ENCODE results near the gene HPCAL1. TPM values are rescaled to one million over a fixed set of nuclear protein-coding genes. Genes with fewer than 3 reads are reported as not detected.
"Not testable (repeated sequence)": the region's sequence is repeated elsewhere in the genome, so short reads cannot be mapped to it uniquely, and the experiment has no call there.

The HPCAL1 gene
- polyA plus RNA-seq, 1 donor from 2014 or later = 63.4 TPM

DNA sequence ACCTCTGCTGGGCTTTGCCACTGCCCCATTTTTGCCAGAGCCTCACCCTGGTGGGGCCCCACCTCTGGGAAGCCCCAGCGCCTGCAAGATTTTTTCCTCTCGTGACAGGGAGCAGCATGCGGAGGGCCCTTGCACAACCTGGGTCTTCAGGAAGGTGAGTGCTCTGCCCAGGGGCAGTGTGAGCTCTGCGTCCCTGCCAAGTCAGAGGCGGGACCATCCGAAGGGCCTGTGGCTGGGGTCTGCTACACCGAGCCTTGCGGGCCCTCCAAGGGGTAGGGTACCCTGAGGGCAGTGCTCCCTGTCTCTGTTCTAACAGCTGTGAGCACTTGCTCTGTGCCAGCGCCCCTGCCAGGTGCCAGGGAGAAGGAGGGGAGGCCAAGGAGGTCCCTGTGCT is 151.2 kb downstream of the HPCAL1 start:
- H3K27ac ChIP-seq (ENCODE audit: low read length) = no peak overlapping the region

DNA sequence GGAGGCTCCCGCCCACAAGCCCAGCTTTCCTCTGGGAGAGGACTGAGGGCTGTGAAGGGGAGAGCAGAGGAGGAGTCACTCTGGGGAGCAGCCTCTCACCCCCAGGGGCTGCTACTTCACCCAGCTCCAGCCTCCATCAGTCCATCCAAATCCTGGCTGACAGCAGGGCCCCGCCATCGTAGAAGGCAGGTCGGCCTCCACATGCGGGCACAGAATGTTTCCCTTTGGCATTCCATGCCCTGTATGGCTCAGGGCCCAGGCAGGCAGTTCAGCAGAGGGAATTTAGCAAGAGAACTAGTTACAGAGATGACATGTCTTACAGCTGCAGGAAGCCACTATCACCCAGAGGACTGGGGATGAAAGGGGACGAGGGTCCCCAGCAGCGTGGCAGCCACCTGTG is 151.8 kb downstream of the HPCAL1 start:
- H3K36me3 ChIP-seq (ENCODE audit: insufficient read depth, low read length) = no peaks in the 10 kb centered on the region
- H3K4me2 ChIP-seq (ENCODE audit: low read length) = no peak overlapping the region
- H4K20me1 ChIP-seq (ENCODE audit: insufficient read depth) = no peaks in the 10 kb centered on the region
- TF ChIP-seq POLR2AphosphoS5 (IDR thresholded peaks at IDR 0.05) (no peak), EZH2 (IDR thresholded peaks at IDR 0.05; ENCODE audit: borderline replicate concordance, insufficient read depth, low read length, poor library complexity, severe bottlenecking) (no peak), TAF1 (IDR thresholded peaks at IDR 0.05; ENCODE audit: low read depth) (no peak), SMC3 (conservative IDR thresholded peaks at IDR 0.05; ENCODE audit: poor library complexity) (no peak), RAD21 (conservative IDR thresholded peaks at IDR 0.05) (no peak), EP300 (conservative IDR thresholded peaks at IDR 0.05; ENCODE audit: poor library complexity, severe bottlenecking) (no peak), MXI1 (conservative IDR thresholded peaks at IDR 0.05; ENCODE audit: poor library complexity, severe bottlenecking) (no peak)
- TF ChIP-seq, protein P1, sequence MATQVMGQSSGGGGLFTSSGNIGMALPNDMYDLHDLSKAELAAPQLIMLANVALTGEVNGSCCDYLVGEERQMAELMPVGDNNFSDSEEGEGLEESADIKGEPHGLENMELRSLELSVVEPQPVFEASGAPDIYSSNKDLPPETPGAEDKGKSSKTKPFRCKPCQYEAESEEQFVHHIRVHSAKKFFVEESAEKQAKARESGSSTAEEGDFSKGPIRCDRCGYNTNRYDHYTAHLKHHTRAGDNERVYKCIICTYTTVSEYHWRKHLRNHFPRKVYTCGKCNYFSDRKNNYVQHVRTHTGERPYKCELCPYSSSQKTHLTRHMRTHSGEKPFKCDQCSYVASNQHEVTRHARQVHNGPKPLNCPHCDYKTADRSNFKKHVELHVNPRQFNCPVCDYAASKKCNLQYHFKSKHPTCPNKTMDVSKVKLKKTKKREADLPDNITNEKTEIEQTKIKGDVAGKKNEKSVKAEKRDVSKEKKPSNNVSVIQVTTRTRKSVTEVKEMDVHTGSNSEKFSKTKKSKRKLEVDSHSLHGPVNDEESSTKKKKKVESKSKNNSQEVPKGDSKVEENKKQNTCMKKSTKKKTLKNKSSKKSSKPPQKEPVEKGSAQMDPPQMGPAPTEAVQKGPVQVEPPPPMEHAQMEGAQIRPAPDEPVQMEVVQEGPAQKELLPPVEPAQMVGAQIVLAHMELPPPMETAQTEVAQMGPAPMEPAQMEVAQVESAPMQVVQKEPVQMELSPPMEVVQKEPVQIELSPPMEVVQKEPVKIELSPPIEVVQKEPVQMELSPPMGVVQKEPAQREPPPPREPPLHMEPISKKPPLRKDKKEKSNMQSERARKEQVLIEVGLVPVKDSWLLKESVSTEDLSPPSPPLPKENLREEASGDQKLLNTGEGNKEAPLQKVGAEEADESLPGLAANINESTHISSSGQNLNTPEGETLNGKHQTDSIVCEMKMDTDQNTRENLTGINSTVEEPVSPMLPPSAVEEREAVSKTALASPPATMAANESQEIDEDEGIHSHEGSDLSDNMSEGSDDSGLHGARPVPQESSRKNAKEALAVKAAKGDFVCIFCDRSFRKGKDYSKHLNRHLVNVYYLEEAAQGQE (IDR thresholded peaks at IDR 0.05; ENCODE audit: borderline replicate concordance) = no peak
- TF ChIP-seq, protein P2, sequence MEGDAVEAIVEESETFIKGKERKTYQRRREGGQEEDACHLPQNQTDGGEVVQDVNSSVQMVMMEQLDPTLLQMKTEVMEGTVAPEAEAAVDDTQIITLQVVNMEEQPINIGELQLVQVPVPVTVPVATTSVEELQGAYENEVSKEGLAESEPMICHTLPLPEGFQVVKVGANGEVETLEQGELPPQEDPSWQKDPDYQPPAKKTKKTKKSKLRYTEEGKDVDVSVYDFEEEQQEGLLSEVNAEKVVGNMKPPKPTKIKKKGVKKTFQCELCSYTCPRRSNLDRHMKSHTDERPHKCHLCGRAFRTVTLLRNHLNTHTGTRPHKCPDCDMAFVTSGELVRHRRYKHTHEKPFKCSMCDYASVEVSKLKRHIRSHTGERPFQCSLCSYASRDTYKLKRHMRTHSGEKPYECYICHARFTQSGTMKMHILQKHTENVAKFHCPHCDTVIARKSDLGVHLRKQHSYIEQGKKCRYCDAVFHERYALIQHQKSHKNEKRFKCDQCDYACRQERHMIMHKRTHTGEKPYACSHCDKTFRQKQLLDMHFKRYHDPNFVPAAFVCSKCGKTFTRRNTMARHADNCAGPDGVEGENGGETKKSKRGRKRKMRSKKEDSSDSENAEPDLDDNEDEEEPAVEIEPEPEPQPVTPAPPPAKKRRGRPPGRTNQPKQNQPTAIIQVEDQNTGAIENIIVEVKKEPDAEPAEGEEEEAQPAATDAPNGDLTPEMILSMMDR (IDR thresholded peaks at IDR 0.05; ENCODE audit: poor library complexity, severe bottlenecking) = no peak
- no peaks in the 10 kb centered on the region for H3K27me3 ChIP-seq (ENCODE audit: insufficient read depth, low read depth, low read length)
- H2AFZ ChIP-seq (ENCODE audit: low read depth, low read length) = no peak overlapping the region
- no peaks in the 10 kb centered on the region for H3K9me3 ChIP-seq (ENCODE audit: low read length)
- no peaks in the 10 kb centered on the region for H3K79me2 ChIP-seq (replicated peaks; ENCODE audit: insufficient read depth, low read length)
- no peaks in the 10 kb centered on the region for H3F3A ChIP-seq (ENCODE audit: insufficient read depth, low read length, poor library complexity, severe bottlenecking)
- H3K4me3 ChIP-seq (ENCODE audit: low read length) = no peak overlapping the region
- H3K9ac ChIP-seq (ENCODE audit: low read length) = no peak overlapping the region
- no peaks in the 10 kb centered on the region for H3K9me2 ChIP-seq (ENCODE audit: insufficient read depth, low read length)
- no peak overlapping the region for H3K27ac ChIP-seq (ENCODE audit: low read length)

More for the DNA sequence above, 151.2 kb downstream of the HPCAL1 start:
- Histone ChIP-seq H3K9ac (ENCODE audit: low read length) (no peak overlapping the region), H3K4me2 (ENCODE audit: low read length) (no peak overlapping the region), H3K9me3 (ENCODE audit: low read length) (no peaks in the 10 kb centered on the region), H3K9me2 (ENCODE audit: insufficient read depth, low read length) (no peaks in the 10 kb centered on the region), H3K27me3 (ENCODE audit: insufficient read depth, low read depth, low read length) (no peaks in the 10 kb centered on the region), H4K20me1 (ENCODE audit: insufficient read depth) (no peaks in the 10 kb centered on the region), H3K79me2 (replicated peaks; ENCODE audit: insufficient read depth, low read length) (no peaks in the 10 kb centered on the region), H3K36me3 (ENCODE audit: insufficient read depth, low read length) (no peaks in the 10 kb centered on the region), H3F3A (ENCODE audit: insufficient read depth, low read length, poor library complexity, severe bottlenecking) (no peaks in the 10 kb centered on the region), H2AFZ (ENCODE audit: low read depth, low read length) (no peak overlapping the region), H3K4me3 (ENCODE audit: low read length) (no peak overlapping the region)
- TF ChIP-seq SMC3 (conservative IDR thresholded peaks at IDR 0.05; ENCODE audit: poor library complexity) = no peak
- TF ChIP-seq TAF1 (IDR thresholded peaks at IDR 0.05; ENCODE audit: low read depth) = no peak
- TF ChIP-seq, protein P1 (IDR thresholded peaks at IDR 0.05; ENCODE audit: borderline replicate concordance) = no peak
- no peak for TF ChIP-seq EZH2 (IDR thresholded peaks at IDR 0.05; ENCODE audit: borderline replicate concordance, insufficient read depth, low read length, poor library complexity, severe bottlenecking)
- no peak for TF ChIP-seq EP300 (conservative IDR thresholded peaks at IDR 0.05; ENCODE audit: poor library complexity, severe bottlenecking)
- TF ChIP-seq POLR2AphosphoS5 (IDR thresholded peaks at IDR 0.05) = no peak

DNA sequence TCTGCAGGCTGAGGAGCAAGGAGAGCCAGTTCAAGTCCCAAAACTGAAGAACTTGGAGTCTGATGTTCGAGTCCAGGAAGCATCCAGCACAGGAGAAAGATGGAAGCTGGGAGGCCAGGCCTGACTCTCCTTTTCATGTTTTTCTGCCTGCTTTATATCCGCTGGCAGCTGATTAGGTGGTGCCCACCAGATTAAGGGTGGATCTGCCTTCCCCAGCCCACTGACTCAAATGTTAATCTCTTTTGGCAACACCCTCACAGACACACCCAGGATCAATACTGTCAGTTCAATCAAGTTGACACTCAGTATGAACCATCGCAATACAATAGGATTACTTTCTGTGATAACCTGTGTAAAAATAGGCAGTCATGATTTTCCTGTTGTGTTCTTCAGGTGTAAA is 154.5 kb downstream of the HPCAL1 start:
- H3K9me3 ChIP-seq (ENCODE audit: low read length); H3K27ac ChIP-seq (ENCODE audit: low read length); H3K36me3 ChIP-seq (ENCODE audit: insufficient read depth, low read length); H3K9ac ChIP-seq (ENCODE audit: low read length); H2AFZ ChIP-seq (ENCODE audit: low read depth, low read length); H3K4me2 ChIP-seq (ENCODE audit: low read length); H3F3A ChIP-seq (ENCODE audit: insufficient read depth, low read length, poor library complexity, severe bottlenecking); H3K9me2 ChIP-seq (ENCODE audit: insufficient read depth, low read length); H3K79me2 ChIP-seq (replicated peaks; ENCODE audit: insufficient read depth, low read length); H3K4me3 ChIP-seq (ENCODE audit: low read length); H3K27me3 ChIP-seq (ENCODE audit: insufficient read depth, low read depth, low read length); H4K20me1 ChIP-seq (ENCODE audit: insufficient read depth): not testable (repeated sequence)
